ENCODE measurements around the gene SLBP.

SLBP gene

DNA sequence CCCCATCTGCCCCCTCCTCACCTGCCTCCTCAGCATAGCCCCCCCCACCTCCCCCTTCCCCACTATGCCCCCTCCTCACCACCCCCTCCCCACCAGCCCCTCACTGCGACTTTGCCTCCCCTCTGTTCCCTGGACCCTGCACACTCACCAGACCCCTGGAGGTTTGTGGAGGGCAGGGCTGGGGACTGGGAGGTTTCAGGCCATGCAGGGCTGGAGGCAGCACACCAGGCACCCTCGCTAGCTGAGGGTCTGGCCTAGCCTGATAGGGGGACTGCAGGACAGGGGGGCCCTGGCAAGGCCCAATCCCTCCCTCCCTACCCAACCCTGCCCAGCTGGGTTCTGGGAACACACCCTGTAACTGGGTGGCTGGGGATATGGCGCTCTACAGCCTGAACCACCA lies 37.3 kb upstream of the SLBP start:
- TF ChIP-seq FOXP2 (optimal IDR thresholded peaks at IDR 0.05; ENCODE audit: borderline replicate concordance, extremely low read depth, extremely low read length, insufficient read depth) (no peak), REST (IDR thresholded peaks at IDR 0.05; ENCODE audit: insufficient read depth in 1 of 2, low read depth in 2 of 2, low read length in 2 of 2) (no peak), SIN3A (IDR thresholded peaks at IDR 0.05; ENCODE audit: borderline replicate concordance, insufficient read depth, low read length) (no peak), POLR2AphosphoS5 (IDR thresholded peaks at IDR 0.05; ENCODE audit: low read depth, low read length) (no peak)

- TF ChIP-seq POLR2AphosphoS5 (IDR thresholded peaks at IDR 0.05; ENCODE audit: low read depth, low read length) (no peak), REST (IDR thresholded peaks at IDR 0.05; ENCODE audit: insufficient read depth in 1 of 2, low read depth in 2 of 2, low read length in 2 of 2) (no peak), SIN3A (IDR thresholded peaks at IDR 0.05; ENCODE audit: borderline replicate concordance, insufficient read depth, low read length) (no peak), TAF1 (IDR thresholded peaks at IDR 0.05; ENCODE audit: borderline replicate concordance, insufficient read depth, low read length) (no peak), FOXP2 (optimal IDR thresholded peaks at IDR 0.05; ENCODE audit: borderline replicate concordance, extremely low read depth, extremely low read length, insufficient read depth) (no peak)
Observed at GRCh38 chr4:1748465-1748995, 36.4 kb upstream of the SLBP start.

- TF ChIP-seq POLR2AphosphoS5 (IDR thresholded peaks at IDR 0.05; ENCODE audit: low read depth, low read length) (no peak), FOXP2 (optimal IDR thresholded peaks at IDR 0.05; ENCODE audit: borderline replicate concordance, extremely low read depth, extremely low read length, insufficient read depth) (no peak), TAF1 (IDR thresholded peaks at IDR 0.05; ENCODE audit: borderline replicate concordance, insufficient read depth, low read length) (no peak), REST (IDR thresholded peaks at IDR 0.05; ENCODE audit: insufficient read depth in 1 of 2, low read depth in 2 of 2, low read length in 2 of 2) (no peak), SIN3A (IDR thresholded peaks at IDR 0.05; ENCODE audit: borderline replicate concordance, insufficient read depth, low read length) (no peak)
Observed at GRCh38 chr4:1747603-1747967, 35.5 kb upstream of the SLBP start.

- TF ChIP-seq SIN3A (IDR thresholded peaks at IDR 0.05; ENCODE audit: borderline replicate concordance, insufficient read depth, low read length) (no peak), TAF1 (IDR thresholded peaks at IDR 0.05; ENCODE audit: borderline replicate concordance, insufficient read depth, low read length) (no peak), REST (IDR thresholded peaks at IDR 0.05; ENCODE audit: insufficient read depth in 1 of 2, low read depth in 2 of 2, low read length in 2 of 2) (no peak), POLR2AphosphoS5 (IDR thresholded peaks at IDR 0.05; ENCODE audit: low read depth, low read length) (no peak), FOXP2 (optimal IDR thresholded peaks at IDR 0.05; ENCODE audit: borderline replicate concordance, extremely low read depth, extremely low read length, insufficient read depth) (no peak)
Observed at GRCh38 chr4:1746919-1747602, 34.9 kb upstream of the SLBP start.
